Erythroblast (primary cell): ENCODE data around the gene OSBPL9.
"Not testable (repeated sequence)": the region's sequence is repeated elsewhere in the genome, so short reads cannot be mapped to it uniquely, and the experiment has no call there.

Experiments
- DNase-seq, 2 experiments: peaks; one replicate each; lab custom pipeline; 2025; lab: John Stamatoyannopoulos, UW
- GATA1 ChIP-seq: IDR thresholded peaks from 2 replicates; pipeline ENCODE4 v1.6.1; 2011; ENCODE audit warnings: low read depth, mild to moderate bottlenecking, control low read depth, low read length, moderate library complexity
- POLR2A ChIP-seq: IDR thresholded peaks from 2 replicates; pipeline ENCODE4 v1.6.1; 2011; ENCODE audit warnings: mild to moderate bottlenecking, low read length

Gene OSBPL9

GRCh38 chr1:51684776-51685175 is 67.9 kb downstream of the OSBPL9 start:
- no peak for TF ChIP-seq POLR2A
- no peak for TF ChIP-seq GATA1
- no peak for DNase-seq

GRCh38 chr1:51686450-51686849 is 69.6 kb downstream of the OSBPL9 start:
- no peak for DNase-seq
- TF ChIP-seq GATA1 (no peak), POLR2A (no peak)

GRCh38 chr1:51689075-51689440 is 72.2 kb downstream of the OSBPL9 start:
- DNase-seq: no peak
- TF ChIP-seq POLR2A: no peak
- TF ChIP-seq GATA1: no peak

GRCh38 chr1:51689643-51690042 is 72.8 kb downstream of the OSBPL9 start:
- DNase-seq: no peak
- TF ChIP-seq GATA1 (no peak), POLR2A (no peak)

- TF ChIP-seq GATA1 (no peak), POLR2A (no peak)
- no peak for DNase-seq
Observed at GRCh38 chr1:51690285-51690961, 73.5 kb downstream of the OSBPL9 start.

- TF ChIP-seq POLR2A (no peak), GATA1 (no peak)
- DNase-seq: no peak
Observed at GRCh38 chr1:51691920-51692319, 75.0 kb downstream of the OSBPL9 start.

GRCh38 chr1:51693419-51694155 is 76.7 kb downstream of the OSBPL9 start:
- no peak for DNase-seq
- TF ChIP-seq GATA1: no peak
- TF ChIP-seq POLR2A: no peak

GRCh38 chr1:51697166-51697565 is 80.3 kb downstream of the OSBPL9 start:
- DNase-seq: no peak

GRCh38 chr1:51699391-51699790 is 82.5 kb downstream of the OSBPL9 start:
- DNase-seq: no peak
- no peak for TF ChIP-seq GATA1
- no peak for TF ChIP-seq POLR2A

More at GRCh38 chr1:51697166-51697565, 80.3 kb downstream of the OSBPL9 start:
- TF ChIP-seq GATA1: no peak
- no peak for TF ChIP-seq POLR2A

GRCh38 chr1:51701782-51702181 is 84.9 kb downstream of the OSBPL9 start:
- DNase-seq: not testable (repeated sequence)

GRCh38 chr1:51702220-51702619 is 85.3 kb downstream of the OSBPL9 start:
- not testable (repeated sequence) for DNase-seq

GRCh38 chr1:51705035-51705434 is 88.1 kb downstream of the OSBPL9 start:
- TF ChIP-seq POLR2A (no peak), GATA1 (no peak)

GRCh38 chr1:51708911-51709760 is 92.2 kb downstream of the OSBPL9 start:
- no peak for DNase-seq
- TF ChIP-seq GATA1 (no peak), POLR2A (no peak)

More at GRCh38 chr1:51705035-51705434, 88.1 kb downstream of the OSBPL9 start:
- DNase-seq: no peak

- TF ChIP-seq POLR2A: no peak
- TF ChIP-seq GATA1: no peak
- no peak for DNase-seq
Observed at GRCh38 chr1:51709951-51710350, 93.1 kb downstream of the OSBPL9 start.

GRCh38 chr1:51712590-51712989 is 95.7 kb downstream of the OSBPL9 start:
- no peak for TF ChIP-seq POLR2A
- TF ChIP-seq GATA1: no peak
- no peak for DNase-seq
